ENCODE measurements around the gene BTN1A1.

Gene BTN1A1

DNA sequence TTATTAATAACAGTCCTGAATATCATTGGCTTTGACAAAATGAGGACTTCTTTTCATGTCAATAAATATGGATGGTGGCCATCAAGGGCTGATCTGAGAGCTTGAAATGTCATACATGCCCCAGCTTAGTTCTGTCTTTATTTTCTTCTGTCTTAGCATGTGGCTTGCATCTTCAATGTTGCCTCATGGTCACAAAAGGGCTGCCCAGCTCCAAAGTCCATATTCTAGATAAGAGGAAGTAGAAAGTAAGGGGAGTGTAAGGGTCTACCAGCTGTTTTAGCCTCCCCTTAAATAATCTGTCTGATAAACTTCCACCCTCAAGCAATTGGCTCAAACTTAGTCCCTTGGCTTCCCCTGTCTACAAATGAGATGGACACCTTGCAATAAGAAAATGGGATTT lies 28.1 kb upstream of the BTN1A1 start:
- no peak overlapping the region for H3K4me3 ChIP-seq (ENCODE audit: low read depth, low read length)
- no peak for TF ChIP-seq CTCF (IDR thresholded peaks at IDR 0.05; ENCODE audit: borderline replicate concordance, insufficient read depth, low read depth, low read length)

DNA sequence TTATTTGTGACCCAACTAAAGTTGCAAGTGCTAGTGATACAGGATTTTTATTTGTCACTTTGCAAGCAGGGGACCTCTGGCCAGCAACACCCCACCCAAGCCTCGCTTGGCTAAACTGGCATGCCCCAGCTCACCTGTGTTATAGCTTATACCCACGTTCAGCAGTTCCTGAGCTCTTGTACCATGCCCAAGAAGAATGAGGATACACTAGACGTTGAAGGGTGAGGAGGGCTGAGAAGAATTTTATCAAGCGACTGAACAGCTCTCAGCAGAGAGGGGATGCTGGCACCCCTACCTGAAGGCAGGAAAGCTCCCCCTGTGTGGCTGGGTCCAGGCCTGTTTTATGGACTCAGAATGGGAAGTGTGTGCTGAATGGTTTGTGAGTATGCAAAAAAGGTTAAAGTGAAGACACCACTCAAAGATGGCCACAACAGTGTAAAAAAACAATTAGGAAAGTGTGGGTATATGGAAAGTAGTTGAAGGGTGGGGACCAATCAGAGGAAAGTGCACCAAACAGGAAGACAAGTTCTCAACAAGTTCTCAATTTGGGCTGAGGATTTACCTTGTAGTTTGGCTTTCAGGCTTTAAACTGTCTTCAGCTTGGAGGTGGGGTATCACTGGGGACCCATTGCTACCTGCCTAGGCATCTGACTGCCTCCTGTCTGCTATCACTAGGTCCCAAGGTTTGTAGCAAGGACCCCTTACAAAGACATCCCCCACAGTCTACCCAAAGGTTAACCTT lies 27.4 kb upstream of the BTN1A1 start:
- no peak overlapping the region for H3K4me3 ChIP-seq (ENCODE audit: low read depth, low read length)
- no peak for TF ChIP-seq CTCF (IDR thresholded peaks at IDR 0.05; ENCODE audit: borderline replicate concordance, insufficient read depth, low read depth, low read length)

DNA sequence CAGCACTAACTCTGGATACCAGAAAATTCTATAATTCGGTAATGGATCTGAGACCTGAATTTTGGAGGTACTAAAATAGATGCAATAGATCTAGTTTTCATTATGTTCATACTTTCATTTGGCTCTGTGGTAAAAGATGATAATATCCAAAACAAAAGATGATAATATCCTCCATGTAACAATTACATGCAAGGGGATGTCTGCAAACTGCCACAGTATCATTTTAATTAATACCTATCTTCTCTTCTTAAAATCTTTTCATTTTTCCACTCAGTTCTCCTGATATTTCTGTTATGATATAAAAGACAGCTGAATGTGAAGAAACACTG lies 26.7 kb upstream of the BTN1A1 start:
- H3K4me3 ChIP-seq (ENCODE audit: low read depth, low read length) = no peak overlapping the region
- TF ChIP-seq CTCF (IDR thresholded peaks at IDR 0.05; ENCODE audit: borderline replicate concordance, insufficient read depth, low read depth, low read length) = no peak

DNA sequence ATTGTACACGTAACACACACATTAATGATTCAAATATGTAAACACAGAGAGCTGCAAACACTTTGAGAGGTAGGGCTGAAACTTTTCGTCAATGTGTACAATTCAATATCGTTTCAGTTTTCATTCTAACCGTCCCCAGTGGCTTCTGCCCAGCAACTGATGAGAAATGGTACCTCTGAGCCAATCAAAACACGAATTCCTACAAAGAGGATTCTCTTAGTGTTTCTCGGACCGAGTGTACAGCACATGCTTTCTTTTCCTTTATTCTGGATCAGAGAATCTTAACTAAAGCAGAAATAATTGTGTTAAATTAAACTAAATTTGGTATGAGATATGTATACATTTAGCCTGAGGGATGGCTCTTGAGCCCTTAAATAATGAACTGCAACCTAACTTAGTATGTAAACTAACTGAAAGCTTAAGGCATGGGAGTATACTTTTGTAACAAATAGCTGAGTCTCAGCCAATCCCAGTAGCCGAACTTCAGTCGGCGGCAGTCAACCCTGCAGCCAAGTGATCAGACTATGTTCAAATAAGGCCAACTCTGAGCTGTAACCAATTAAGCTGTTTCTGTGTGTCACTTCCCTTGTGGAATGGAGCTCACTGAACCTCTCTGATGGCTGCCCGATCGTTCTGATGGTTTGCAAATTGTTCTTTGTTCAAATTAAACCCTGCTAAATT lies 26.2 kb upstream of the BTN1A1 start:
- no peak for TF ChIP-seq CTCF (IDR thresholded peaks at IDR 0.05; ENCODE audit: borderline replicate concordance, insufficient read depth, low read depth, low read length)
- peak overlapping the region; percentile 49 for H3K4me3 ChIP-seq (ENCODE audit: low read depth, low read length)

- TF ChIP-seq CTCF (IDR thresholded peaks at IDR 0.05; ENCODE audit: borderline replicate concordance, insufficient read depth, low read depth, low read length) = no peak
- peak overlapping the region; percentile 49 for H3K4me3 ChIP-seq (ENCODE audit: low read depth, low read length)
Observed at GRCh38 chr6:26474439-26474881, 25.6 kb upstream of the BTN1A1 start.

DNA sequence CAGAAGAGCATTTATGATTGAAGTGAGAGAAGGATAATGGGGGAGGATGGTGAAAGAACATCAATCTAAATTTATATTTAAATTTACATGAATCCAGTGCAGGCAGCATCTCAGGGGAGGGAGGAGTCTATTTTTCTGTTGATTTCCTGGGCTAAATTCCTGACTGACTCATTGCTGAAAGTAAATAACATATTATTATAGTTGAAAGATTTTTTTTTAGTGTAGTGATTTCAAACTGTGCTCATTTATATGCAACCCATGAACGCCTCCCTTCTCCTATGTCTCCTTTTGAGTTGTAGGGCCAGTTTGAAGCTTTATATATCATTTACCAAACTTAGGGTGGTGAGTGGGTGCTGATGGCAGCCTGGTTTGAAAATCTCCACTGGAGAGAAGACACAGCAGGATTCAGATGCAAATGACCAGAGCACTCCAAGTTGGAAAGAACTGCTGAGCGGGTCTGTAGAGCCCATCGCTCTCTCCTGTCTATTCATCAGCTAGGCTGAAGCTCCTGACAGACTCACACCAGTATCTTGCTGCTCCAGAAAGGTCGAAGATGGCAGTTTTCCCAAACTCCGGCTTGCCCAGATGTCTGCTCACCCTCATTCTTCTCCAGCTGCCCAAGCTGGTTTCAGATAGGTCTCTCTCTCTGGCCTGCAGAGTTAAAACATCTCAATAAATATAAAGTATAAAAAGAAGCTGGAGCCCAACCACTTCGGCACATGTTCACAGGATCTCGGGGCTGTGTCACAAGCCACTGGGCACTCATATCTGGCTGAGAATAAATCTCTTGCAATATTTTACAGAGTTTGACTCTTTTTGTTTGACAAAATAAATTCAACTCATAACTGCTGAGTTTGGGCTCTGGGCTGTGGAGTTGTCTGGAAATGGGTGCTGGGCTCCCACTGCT lies 24.0 kb upstream of the BTN1A1 start:
- TF ChIP-seq CTCF (IDR thresholded peaks at IDR 0.05; ENCODE audit: borderline replicate concordance, insufficient read depth, low read depth, low read length) = no peak
- H3K4me3 ChIP-seq (ENCODE audit: low read depth, low read length) = no peak overlapping the region

Data from GM12875 (cell line).